22Rv1 (cell line): ENCODE measurements around the gene TSPAN9.

ENCODE experiments used
- CTCF ChIP-seq: fragments of 450-650 bp; IDR thresholded peaks from 2 replicates; pipeline ENCODE4 v1.5.1; 2017; ENCODE audit warnings: mild to moderate bottlenecking
- ZFX ChIP-seq: fragments of 450-650 bp; IDR thresholded peaks from 2 replicates; pipeline ENCODE4 v1.6.1; 2017; ENCODE audit warnings: antibody characterized with exemption, borderline replicate concordance

DNA sequence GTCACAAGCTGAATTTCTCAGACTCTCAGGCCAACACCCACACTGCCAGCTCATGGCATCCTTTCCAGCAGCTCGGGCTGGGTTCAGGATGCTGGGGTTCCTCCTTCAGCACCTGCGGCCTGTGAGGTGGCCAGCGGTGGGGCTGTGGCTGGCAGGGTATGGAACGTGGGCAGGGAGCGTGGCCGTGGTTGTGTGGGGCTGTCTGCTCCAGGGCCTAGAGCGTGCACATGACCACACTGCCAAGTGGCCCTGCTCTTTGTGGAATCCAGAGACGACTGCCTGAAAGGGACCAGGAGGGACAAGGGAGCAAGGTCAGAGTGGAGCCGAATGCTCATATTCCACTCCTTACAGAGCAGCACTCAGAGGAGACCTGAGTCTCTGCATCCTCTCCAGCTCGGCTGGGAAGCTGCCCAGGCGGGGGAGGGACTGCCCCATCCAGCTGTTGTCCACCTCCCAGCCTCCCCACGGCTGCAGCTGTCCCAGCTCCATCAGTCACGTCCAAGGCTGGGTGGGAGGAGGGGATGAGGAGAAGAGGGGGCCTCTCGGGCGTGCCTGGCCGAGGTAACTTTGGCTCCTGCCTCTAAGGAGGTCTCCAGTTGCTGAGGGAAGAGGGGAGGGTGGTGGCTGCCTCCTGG, 71.3 kb downstream of the TSPAN9 start:
- TF ChIP-seq CTCF (no peak), ZFX (no peak)
